GM12864 (cell line): Measurements from ENCODE around the gene SEC16B.

Experiments used
- DNase-seq: peaks from one replicate; pipeline ENCODE4 v3.0.0-alpha.2; 2011; ENCODE audit warnings: low read depth
- H3K4me3 ChIP-seq: 2 replicates; pipeline ENCODE4 v1.5.1; 2011; ENCODE audit warnings: mild to moderate bottlenecking, low read depth, low read length, control low read depth
- CTCF ChIP-seq: IDR thresholded peaks from 2 replicates; pipeline ENCODE4 v1.5.1; 2011; ENCODE audit warnings: low read depth, mild to moderate bottlenecking, moderate library complexity, low read length, control low read depth, inconsistent platforms; ENCODE audit errors: missing control alignments

SEC16B gene

GRCh38 chr1:177935638-177936415 is 34.0 kb downstream of the SEC16B start:
- DNase-seq, result no peak
- no peak overlapping the region for H3K4me3 ChIP-seq
- TF ChIP-seq CTCF, result no peak

GRCh38 chr1:177934927-177935326 is 34.9 kb downstream of the SEC16B start:
- no peak overlapping the region for H3K4me3 ChIP-seq
- TF ChIP-seq CTCF, result no peak
- no peak for DNase-seq

- DNase-seq, result no peak
- no peak overlapping the region for H3K4me3 ChIP-seq
- no peak for TF ChIP-seq CTCF
Measured at GRCh38 chr1:177934461-177934860, 35.4 kb downstream of the SEC16B start.

GRCh38 chr1:177933881-177934280 is 36.0 kb downstream of the SEC16B start:
- no peak overlapping the region for H3K4me3 ChIP-seq
- no peak for DNase-seq
- no peak for TF ChIP-seq CTCF

- no peak for TF ChIP-seq CTCF
- DNase-seq, result no peak
- H3K4me3 ChIP-seq, result no peak overlapping the region
Measured at GRCh38 chr1:177932123-177932522, 37.7 kb downstream of the SEC16B start.

- H3K4me3 ChIP-seq, result no peak overlapping the region
- no peak for TF ChIP-seq CTCF
- DNase-seq, result no peak
Measured at GRCh38 chr1:177928952-177929351, 40.9 kb downstream of the SEC16B start.

GRCh38 chr1:177928194-177928593 is 41.7 kb downstream of the SEC16B start:
- no peak overlapping the region for H3K4me3 ChIP-seq
- TF ChIP-seq CTCF, result no peak
- no peak for DNase-seq
